GM20000 (cell line): ENCODE results near the gene CACNG1.

ENCODE experiments used
- DNase-seq: peaks from one replicate; pipeline ENCODE4 v3.0.0; 2012; ENCODE audit warnings: low spot score
- TF ChIP-seq, protein P1 (sequence below): IDR thresholded peaks from 2 replicates; pipeline ENCODE4 v1.5.1; 2012; ENCODE audit warnings: mild to moderate bottlenecking, control low read depth; ENCODE audit errors: extremely low read depth, missing control alignments

The CACNG1 gene

DNA sequence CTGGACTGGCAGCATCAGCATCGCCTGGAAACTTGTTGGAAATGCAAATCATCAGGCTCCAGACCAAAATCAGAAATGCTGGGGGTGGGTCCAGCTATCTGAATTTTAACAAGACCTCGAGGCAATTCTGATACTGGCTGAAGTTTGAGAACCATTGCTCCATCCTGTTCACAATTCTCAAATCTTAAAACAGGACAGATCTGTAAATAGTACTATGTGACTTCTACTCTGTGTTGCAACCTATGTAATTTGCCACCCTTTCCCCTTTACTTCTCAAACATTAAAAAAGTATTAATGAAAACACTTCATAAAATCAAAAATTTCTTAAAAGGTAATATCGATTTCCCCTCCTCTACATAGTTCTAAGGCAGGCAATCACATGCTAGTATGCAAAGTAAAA, 28.5 kb downstream of the CACNG1 start:
- no peak for DNase-seq
- TF ChIP-seq, protein P1, sequence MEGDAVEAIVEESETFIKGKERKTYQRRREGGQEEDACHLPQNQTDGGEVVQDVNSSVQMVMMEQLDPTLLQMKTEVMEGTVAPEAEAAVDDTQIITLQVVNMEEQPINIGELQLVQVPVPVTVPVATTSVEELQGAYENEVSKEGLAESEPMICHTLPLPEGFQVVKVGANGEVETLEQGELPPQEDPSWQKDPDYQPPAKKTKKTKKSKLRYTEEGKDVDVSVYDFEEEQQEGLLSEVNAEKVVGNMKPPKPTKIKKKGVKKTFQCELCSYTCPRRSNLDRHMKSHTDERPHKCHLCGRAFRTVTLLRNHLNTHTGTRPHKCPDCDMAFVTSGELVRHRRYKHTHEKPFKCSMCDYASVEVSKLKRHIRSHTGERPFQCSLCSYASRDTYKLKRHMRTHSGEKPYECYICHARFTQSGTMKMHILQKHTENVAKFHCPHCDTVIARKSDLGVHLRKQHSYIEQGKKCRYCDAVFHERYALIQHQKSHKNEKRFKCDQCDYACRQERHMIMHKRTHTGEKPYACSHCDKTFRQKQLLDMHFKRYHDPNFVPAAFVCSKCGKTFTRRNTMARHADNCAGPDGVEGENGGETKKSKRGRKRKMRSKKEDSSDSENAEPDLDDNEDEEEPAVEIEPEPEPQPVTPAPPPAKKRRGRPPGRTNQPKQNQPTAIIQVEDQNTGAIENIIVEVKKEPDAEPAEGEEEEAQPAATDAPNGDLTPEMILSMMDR = no peak

DNA sequence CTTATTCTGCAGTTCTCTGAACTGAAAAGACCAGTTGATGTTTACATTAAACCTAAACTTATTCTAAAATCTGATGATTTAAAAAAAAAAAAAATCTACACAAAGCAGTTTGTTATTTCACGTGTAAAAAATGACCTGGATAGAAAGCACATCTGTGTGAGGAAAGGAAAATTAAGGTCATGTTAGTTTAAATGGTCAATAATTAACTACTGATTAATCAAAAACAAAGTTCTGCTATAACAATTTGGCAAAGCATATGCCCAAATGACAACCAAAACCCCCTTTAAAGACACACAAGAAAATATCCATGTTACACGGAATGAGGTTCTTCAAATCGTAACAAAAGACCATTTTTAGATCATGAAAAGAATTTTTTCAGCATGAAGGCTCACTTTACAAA, 30.4 kb downstream of the CACNG1 start:
- DNase-seq = no peak
- TF ChIP-seq, protein P1 = no peak

DNA sequence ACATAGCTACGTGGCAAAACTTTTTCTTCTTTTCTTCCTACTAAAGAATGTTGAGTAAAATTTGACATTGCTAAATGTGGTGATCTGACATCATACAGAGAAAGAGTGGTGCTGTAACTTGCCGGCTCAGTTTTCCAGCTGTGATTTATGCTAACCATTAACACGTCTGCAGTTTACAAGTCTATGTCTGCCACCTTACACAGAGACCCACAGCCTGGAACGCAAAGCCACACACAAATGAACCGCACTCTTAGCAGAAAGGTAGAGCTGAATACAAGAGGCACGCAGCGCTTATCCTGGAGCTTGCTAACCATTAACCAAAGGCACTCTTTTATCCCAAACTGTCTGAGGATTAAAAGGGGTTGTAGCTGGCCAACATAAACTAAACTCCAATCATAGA, 31.9 kb downstream of the CACNG1 start:
- TF ChIP-seq, protein P1 = no peak

DNA sequence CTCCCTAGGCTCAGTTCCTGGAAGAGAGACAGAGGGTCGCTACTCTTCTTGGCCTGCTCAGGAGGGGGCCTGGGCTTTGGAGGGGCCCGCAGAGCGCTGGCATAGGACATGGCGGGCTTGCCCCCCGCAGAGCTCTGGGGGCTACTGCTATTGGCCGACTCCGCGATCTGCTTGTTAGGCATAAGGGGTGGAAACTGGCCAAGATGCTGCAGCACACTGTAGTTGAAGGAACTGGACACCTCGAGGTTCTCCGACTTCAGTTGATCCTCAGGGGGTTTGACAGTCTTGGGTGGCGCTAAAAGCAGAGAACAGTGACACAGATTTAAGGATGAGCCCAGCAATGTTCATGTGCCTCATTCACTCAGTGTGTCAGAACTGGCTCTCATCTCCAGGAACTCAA, 33.9 kb downstream of the CACNG1 start:
- TF ChIP-seq, protein P1 = no peak

More for the DNA sequence above, 31.9 kb downstream of the CACNG1 start:
- DNase-seq = no peak

DNA sequence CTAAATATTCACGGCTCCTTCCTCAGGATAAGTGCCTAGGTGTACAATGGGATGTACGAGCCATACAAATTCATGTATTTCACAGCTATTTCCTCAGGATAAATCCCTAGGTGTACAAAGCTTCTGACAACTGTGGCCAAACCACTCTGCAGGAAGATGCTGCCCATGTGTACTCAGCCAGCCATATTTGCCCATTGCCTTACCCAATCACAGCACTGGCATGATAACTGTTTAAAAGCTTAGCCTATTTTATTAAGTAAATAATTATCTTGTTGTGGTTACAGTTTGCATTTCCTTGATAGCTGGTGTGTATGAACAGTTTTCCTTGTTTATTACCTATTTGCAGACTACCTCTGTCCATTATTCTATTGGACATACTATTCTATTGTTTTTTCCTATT, 35.1 kb downstream of the CACNG1 start:
- DNase-seq = no peak
- TF ChIP-seq, protein P1 = no peak

More for the DNA sequence above, 33.9 kb downstream of the CACNG1 start:
- no peak for DNase-seq

DNA sequence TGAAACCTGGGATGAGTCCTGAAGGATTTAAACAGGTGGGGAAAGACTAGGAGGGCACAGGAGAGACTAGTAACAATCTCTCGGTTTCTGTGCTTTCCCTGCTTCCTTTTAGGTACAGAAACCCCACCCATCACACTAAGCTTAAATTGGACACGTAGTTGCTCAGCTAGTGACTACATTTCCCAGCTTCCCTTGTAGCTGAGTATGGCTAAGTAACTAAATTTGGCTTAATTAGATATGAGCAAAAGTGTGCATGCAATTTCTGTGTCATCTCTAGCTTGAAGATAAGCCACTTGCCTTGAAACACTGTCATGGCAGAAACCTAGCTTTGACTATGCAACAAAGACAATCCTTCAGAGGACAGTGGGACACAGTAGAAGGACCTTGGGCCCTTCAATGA, 36.5 kb downstream of the CACNG1 start:
- DNase-seq = no peak
- TF ChIP-seq, protein P1 = no peak

DNA sequence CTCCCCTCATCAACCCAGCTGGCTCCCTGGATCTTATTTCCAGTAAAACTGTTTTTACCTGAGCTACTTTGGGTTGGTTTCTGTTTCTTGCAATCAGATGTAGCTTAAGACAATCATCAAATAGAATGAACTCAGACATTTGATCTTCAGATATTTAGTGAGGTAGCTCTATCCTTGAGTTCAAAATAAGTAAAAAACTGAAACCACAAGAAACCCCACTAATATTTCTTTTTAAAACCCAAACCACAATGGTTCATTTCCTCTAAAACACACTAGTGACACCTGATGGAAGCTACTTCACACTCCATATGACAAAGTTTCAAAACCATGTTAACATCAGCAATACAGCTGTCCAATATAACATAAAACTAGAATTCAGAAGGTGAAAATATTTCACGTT, 37.8 kb downstream of the CACNG1 start:
- DNase-seq = peak; percentile 62
- TF ChIP-seq, protein P1 = no peak

DNA sequence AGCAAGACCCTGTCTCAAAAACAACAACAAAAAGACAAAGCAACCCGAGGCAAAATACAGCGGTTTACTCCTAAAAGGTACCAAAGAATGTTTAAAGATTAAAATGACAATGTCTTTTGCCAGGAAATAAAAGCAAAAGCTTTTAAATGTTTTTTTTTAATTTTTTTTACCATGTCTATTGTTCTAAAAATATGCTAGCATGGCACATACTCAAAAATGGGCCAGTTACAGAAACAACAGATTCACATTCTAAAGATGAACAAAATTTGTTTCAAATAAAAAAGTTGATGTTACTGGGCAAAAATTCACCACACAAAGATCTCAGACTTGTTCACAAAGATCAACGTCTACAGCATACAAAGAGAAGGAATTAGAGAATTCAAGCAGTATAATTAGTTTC, 41.1 kb downstream of the CACNG1 start:
- no peak for DNase-seq
- TF ChIP-seq, protein P1 = no peak
